GM04503 (cell line): ENCODE results near the gene LCT.
"Not testable (repeated sequence)": the region's sequence is repeated elsewhere in the genome, so short reads cannot be mapped to it uniquely, and the experiment has no call there.

ENCODE experiments used
- DNase-seq: peaks from one replicate; pipeline ENCODE4 v3.0.0-alpha.2; 2012; ENCODE audit warnings: low read depth

LCT gene

GRCh38 chr2:135831180-135831812, 5.7 kb downstream of the LCT start:
- DNase-seq: no peak

- no peak for DNase-seq
These were observed 7.4 kb downstream of the LCT start for GRCh38 chr2:135829378-135830135.

GRCh38 chr2:135826544-135826943, 10.4 kb downstream of the LCT start:
- no peak for DNase-seq

- DNase-seq: no peak
These were observed 11.3 kb downstream of the LCT start for GRCh38 chr2:135825550-135826176.

- no peak for DNase-seq
These were observed 11.9 kb downstream of the LCT start for GRCh38 chr2:135825131-135825530.

GRCh38 chr2:135822855-135823254, 14.1 kb downstream of the LCT start:
- DNase-seq: no peak

- no peak for DNase-seq
These were observed 15.8 kb downstream of the LCT start for GRCh38 chr2:135821190-135821589.

- DNase-seq: no peak
These were observed 16.9 kb downstream of the LCT start for GRCh38 chr2:135820003-135820618.

- no peak for DNase-seq
These were observed 17.9 kb downstream of the LCT start for GRCh38 chr2:135818937-135819610.

GRCh38 chr2:135817951-135818350, 19.0 kb downstream of the LCT start:
- DNase-seq: no peak

- no peak for DNase-seq
These were observed 19.5 kb downstream of the LCT start for GRCh38 chr2:135817466-135817865.

- no peak for DNase-seq
These were observed 21.7 kb downstream of the LCT start for GRCh38 chr2:135815269-135815668.

- DNase-seq: no peak
These were observed 24.0 kb downstream of the LCT start for GRCh38 chr2:135812907-135813511.

GRCh38 chr2:135807874-135808273, 29.1 kb downstream of the LCT start:
- not testable (repeated sequence) for DNase-seq

- no peak for DNase-seq
These were observed 33.7 kb downstream of the LCT start for GRCh38 chr2:135803278-135803677.

GRCh38 chr2:135802350-135802749, 34.6 kb downstream of the LCT start:
- no peak for DNase-seq

GRCh38 chr2:135800513-135801460, 36.2 kb downstream of the LCT start:
- DNase-seq: no peak

- DNase-seq: no peak
These were observed 37.2 kb downstream of the LCT start for GRCh38 chr2:135799738-135800137.

- no peak for DNase-seq
These were observed 38.2 kb downstream of the LCT start for GRCh38 chr2:135798762-135799161.

GRCh38 chr2:135798275-135798705, 38.7 kb downstream of the LCT start:
- DNase-seq: no peak
